ENCODE results near the gene BMPER. TPM values are rescaled to one million over a fixed set of nuclear protein-coding genes. Genes with fewer than 3 reads are reported as not detected.

The BMPER gene
- total RNA-seq, 1 experiment from 2014 or later, result 6.7 TPM

- POLR2A ChIA-PET (ENCODE audit: low non-redundant PET), result no interaction called here
These were observed 36.1 kb downstream of the BMPER start for GRCh38 chr7:33941418-33941817.

GRCh38 chr7:33946094-33946699 lies 40.9 kb downstream of the BMPER start:
- Histone ChIP-seq H3K4me3 (ENCODE audit: low read depth, low read length, poor library complexity, severe bottlenecking) (no peak overlapping the region), H3K4me1 (ENCODE audit: insufficient read depth, low read length, poor library complexity, severe bottlenecking) (no peaks in the 10 kb centered on the region), H3K27ac (ENCODE audit: low read depth, low read length, poor library complexity, severe bottlenecking) (no peak overlapping the region), H3K36me3 (ENCODE audit: insufficient read depth, low read length, poor library complexity, severe bottlenecking) (no peaks in the 10 kb centered on the region), H3K27me3 (replicated peaks; ENCODE audit: insufficient read depth, low read depth, low read length, poor library complexity) (no peaks in the 10 kb centered on the region), H3K9me3 (ENCODE audit: low read depth, low read length, poor library complexity, severe bottlenecking) (no peaks in the 10 kb centered on the region)
- ChIA-PET CTCF (interaction anchor here (0.6 kb wide), 1 partner anchor 36 kb away, joined by 3 read pairs; no protein-coding TSS in a partner anchor), POLR2A (ENCODE audit: low non-redundant PET) (no interaction called here)
- intact Hi-C loops (cut with micrococcal nuclease; ENCODE audit: unreplicated experiment), result no loop called here
- no peak for TF ChIP-seq CTCF (conservative IDR thresholded peaks at IDR 0.05; ENCODE audit: low read depth, low read length)
- no peak for TF ChIP-seq EZH2 (IDR thresholded peaks at IDR 0.05; ENCODE audit: borderline replicate concordance, low read depth, low read length, poor library complexity, severe bottlenecking)
- BruUV-seq (replicated peaks), result no TSS peak
- DNase-seq (ENCODE audit: low spot score), result no peak

More at GRCh38 chr7:33941418-33941817, 36.1 kb downstream of the BMPER start:
- H3K4me1 ChIP-seq (ENCODE audit: insufficient read depth, low read length, poor library complexity, severe bottlenecking), result no peaks in the 10 kb centered on the region
- intact Hi-C loops (cut with micrococcal nuclease; ENCODE audit: unreplicated experiment), result no loop called here
- CTCF ChIA-PET, result no interaction called here
- no peaks in the 10 kb centered on the region for H3K27me3 ChIP-seq (replicated peaks; ENCODE audit: insufficient read depth, low read depth, low read length, poor library complexity)
- TF ChIP-seq EZH2 (IDR thresholded peaks at IDR 0.05; ENCODE audit: borderline replicate concordance, low read depth, low read length, poor library complexity, severe bottlenecking) (no peak), CTCF (conservative IDR thresholded peaks at IDR 0.05; ENCODE audit: low read depth, low read length) (no peak)
- H3K4me3 ChIP-seq (ENCODE audit: low read depth, low read length, poor library complexity, severe bottlenecking), result no peak overlapping the region
- no TSS peak for BruUV-seq (replicated peaks)
- DNase-seq (ENCODE audit: low spot score), result no peak
- H3K9me3 ChIP-seq (ENCODE audit: low read depth, low read length, poor library complexity, severe bottlenecking), result no peaks in the 10 kb centered on the region
- H3K27ac ChIP-seq (ENCODE audit: low read depth, low read length, poor library complexity, severe bottlenecking), result no peak overlapping the region
- H3K36me3 ChIP-seq (ENCODE audit: insufficient read depth, low read length, poor library complexity, severe bottlenecking), result no peaks in the 10 kb centered on the region

GRCh38 chr7:33950047-33950714 lies 44.8 kb downstream of the BMPER start:
- no peak overlapping the region for H3K27ac ChIP-seq (ENCODE audit: low read depth, low read length, poor library complexity, severe bottlenecking)
- H3K36me3 ChIP-seq (ENCODE audit: insufficient read depth, low read length, poor library complexity, severe bottlenecking), result no peaks in the 10 kb centered on the region
- DNase-seq (ENCODE audit: low spot score), result no peak
- H3K4me1 ChIP-seq (ENCODE audit: insufficient read depth, low read length, poor library complexity, severe bottlenecking), result peaks cover 4% of the 10 kb centered on the region
- no peak overlapping the region for H3K4me3 ChIP-seq (ENCODE audit: low read depth, low read length, poor library complexity, severe bottlenecking)
- ChIA-PET POLR2A (ENCODE audit: low non-redundant PET) (no interaction called here), CTCF (no interaction called here)
- no peaks in the 10 kb centered on the region for H3K27me3 ChIP-seq (replicated peaks; ENCODE audit: insufficient read depth, low read depth, low read length, poor library complexity)
- TF ChIP-seq EZH2 (IDR thresholded peaks at IDR 0.05; ENCODE audit: borderline replicate concordance, low read depth, low read length, poor library complexity, severe bottlenecking), result no peak
- no peak for TF ChIP-seq CTCF (conservative IDR thresholded peaks at IDR 0.05; ENCODE audit: low read depth, low read length)
- no peaks in the 10 kb centered on the region for H3K9me3 ChIP-seq (ENCODE audit: low read depth, low read length, poor library complexity, severe bottlenecking)
- BruUV-seq (replicated peaks), result no TSS peak
- intact Hi-C loops (cut with micrococcal nuclease; ENCODE audit: unreplicated experiment), result no loop called here
